Measurements from ENCODE around the gene PGLYRP3.
"Not testable (repeated sequence)": the region's sequence is repeated elsewhere in the genome, so short reads cannot be mapped to it uniquely, and the experiment has no call there.

Gene PGLYRP3

GRCh38 chr1:153339802-153340201 is 27.1 kb upstream of the PGLYRP3 start:
- no peak for DNase-seq (ENCODE audit: low spot score)
- no peak overlapping the region for H3K27ac ChIP-seq
- no peak for TF ChIP-seq CTCF (conservative IDR thresholded peaks at IDR 0.05; ENCODE audit: low read depth)
- POLR2A ChIA-PET (ENCODE audit: low non-redundant PET), result no interaction called here
- CTCF ChIA-PET, result interaction anchor here (0.6 kb wide), 1 partner anchor 172 kb away, joined by 5 read pairs; no protein-coding TSS in a partner anchor

DNA sequence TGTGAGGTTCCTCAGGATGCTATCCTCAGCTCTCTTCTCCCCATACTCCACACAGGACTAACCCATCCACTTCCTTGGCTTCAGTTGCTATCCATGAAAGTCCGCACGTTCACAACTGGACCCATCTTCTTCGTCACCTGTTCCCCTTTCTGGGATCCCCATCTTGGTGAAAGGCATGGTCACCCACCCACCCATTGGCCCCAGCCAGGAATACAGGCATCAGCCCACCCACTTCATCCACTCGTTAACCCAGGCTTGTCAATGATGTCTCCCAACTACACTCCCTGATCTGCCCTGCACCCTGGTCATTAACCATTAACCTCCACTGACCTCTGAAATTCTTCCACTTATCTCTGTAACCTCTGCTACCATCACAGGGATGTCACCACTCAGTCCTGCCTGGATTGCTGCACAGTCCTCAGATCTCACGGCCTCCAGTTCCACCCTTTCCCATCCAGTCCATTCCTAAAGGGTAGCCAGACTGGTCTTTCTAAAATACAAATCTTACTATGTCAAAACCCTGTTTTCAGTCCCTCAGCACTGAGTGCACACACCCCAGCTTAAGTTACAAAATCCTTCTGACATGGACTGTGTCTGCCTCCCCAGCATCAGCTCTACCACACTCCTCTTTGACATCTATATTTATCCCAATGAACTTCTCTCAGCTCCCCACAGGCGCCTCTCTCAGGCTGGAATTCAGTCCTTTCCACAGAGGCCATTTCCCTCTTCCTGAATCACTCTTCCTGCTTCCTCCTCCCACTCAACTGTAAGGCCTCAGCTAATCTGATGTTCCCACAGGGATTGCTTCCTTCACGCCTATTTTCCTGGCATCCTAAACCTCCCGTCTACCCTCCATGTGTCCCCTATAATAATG is 25.5 kb upstream of the PGLYRP3 start:
- no peak overlapping the region for H3K27ac ChIP-seq
- CTCF ChIA-PET, result interaction anchor here (0.6 to 1.0 kb wide), 2 partner anchors 16 to 468 kb away, joined by 3 read pairs; no protein-coding TSS in a partner anchor
- no peak for TF ChIP-seq CTCF (conservative IDR thresholded peaks at IDR 0.05; ENCODE audit: low read depth)
- POLR2A ChIA-PET (ENCODE audit: low non-redundant PET), result no interaction called here
- DNase-seq (ENCODE audit: low spot score), result no peak

DNA sequence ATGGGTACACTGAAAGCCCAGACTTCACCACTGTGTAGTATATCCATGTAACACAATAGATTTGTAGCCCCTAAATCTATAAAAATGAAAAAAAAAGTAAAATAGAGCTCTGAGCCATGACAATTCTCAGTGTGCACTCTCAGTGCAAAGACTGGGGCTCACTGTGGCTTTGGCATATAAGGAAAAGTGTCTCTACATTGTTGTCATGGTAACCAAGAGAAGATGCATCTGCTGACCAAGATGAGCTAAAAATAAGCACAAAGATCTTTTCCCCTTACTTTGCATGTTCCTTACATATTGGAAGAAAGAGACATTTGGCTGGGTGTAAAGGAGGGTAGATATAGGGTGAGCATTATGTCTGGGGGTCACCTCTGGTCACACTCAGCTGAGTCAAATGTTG is 23.9 kb upstream of the PGLYRP3 start:
- TF ChIP-seq CTCF (conservative IDR thresholded peaks at IDR 0.05; ENCODE audit: low read depth), result no peak
- CTCF ChIA-PET, result no interaction called here
- POLR2A ChIA-PET (ENCODE audit: low non-redundant PET), result no interaction called here
- no peak overlapping the region for H3K27ac ChIP-seq
- DNase-seq (ENCODE audit: low spot score), result no peak

DNA sequence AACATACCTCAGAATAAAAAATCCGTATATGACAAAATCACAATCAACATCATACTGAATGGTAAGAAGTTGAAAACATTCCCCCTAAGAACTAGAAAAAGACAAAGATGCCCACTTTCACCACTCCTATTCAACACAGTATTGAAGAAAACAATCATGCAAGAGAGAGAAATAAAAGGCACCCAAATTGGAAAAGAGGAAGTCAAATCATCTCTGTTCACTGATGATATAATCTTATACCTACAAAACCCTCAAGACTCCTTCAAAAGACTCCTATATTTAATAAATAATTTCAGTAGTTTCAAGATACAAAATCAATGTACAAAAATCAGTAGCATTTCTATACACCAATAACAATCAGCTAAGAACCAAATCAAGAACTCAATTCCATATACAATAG is 21.1 kb upstream of the PGLYRP3 start:
- ChIA-PET POLR2A (ENCODE audit: low non-redundant PET) (no interaction called here), CTCF (no interaction called here)
- TF ChIP-seq CTCF (conservative IDR thresholded peaks at IDR 0.05; ENCODE audit: low read depth), result no peak
- H3K27ac ChIP-seq, result no peak overlapping the region
- DNase-seq (ENCODE audit: low spot score), result no peak

GRCh38 chr1:153324912-153325311 is 12.2 kb upstream of the PGLYRP3 start:
- no peak overlapping the region for H3K27ac ChIP-seq
- no peak for DNase-seq (ENCODE audit: low spot score)
- POLR2A ChIA-PET (ENCODE audit: low non-redundant PET), result no interaction called here
- TF ChIP-seq CTCF (conservative IDR thresholded peaks at IDR 0.05; ENCODE audit: low read depth), result no peak
- CTCF ChIA-PET, result no interaction called here

- CTCF ChIA-PET, result no interaction called here
- no peak for TF ChIP-seq CTCF (conservative IDR thresholded peaks at IDR 0.05; ENCODE audit: low read depth)
- no peak overlapping the region for H3K27ac ChIP-seq
- DNase-seq (ENCODE audit: low spot score), result no peak
- POLR2A ChIA-PET (ENCODE audit: low non-redundant PET), result no interaction called here
Measured at GRCh38 chr1:153322568-153322967, 9.8 kb upstream of the PGLYRP3 start.

DNA sequence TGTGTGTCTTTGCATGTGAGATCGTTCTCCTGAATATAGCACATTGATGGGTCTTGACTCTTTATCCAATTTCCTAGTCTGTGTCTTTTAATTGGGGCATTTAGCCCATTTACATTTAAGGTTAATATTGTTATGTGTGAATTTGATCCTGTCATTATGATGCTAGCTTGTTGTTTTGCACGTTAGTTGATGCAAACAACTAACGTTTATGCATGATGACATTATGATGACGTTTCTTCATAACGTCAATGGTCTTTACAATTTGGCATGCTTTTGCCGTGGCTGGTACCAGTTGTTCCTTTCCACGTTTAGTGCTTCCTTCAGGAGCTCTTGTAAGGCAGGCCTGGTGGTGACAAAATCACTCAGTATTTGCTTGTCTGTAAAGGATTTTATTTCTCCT is 5.4 kb upstream of the PGLYRP3 start:
- CTCF ChIA-PET; DNase-seq (ENCODE audit: low spot score); POLR2A ChIA-PET (ENCODE audit: low non-redundant PET); H3K27ac ChIP-seq: not testable (repeated sequence)

- CTCF ChIA-PET; H3K27ac ChIP-seq; DNase-seq (ENCODE audit: low spot score); POLR2A ChIA-PET (ENCODE audit: low non-redundant PET): not testable (repeated sequence)
Measured at GRCh38 chr1:153316013-153316412, 3.3 kb upstream of the PGLYRP3 start.

DNA sequence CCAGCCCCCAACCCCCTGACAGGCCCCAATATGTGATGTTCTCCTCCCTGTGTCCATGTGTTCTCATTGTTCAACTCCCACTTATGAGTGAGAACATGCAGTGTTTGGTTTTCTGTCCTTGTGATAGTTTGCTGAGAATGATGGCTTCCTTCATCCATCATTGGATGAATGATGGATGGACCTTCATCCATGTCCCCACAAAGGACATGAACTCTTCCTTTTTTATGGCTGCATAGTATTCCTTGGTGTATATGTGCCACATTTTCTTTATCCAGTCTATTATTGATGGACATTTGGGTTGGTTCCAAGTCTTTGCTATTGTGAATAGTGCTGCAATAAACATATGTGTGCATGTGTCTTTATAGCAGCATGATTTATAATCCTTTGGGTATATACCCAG is 1.6 kb upstream of the PGLYRP3 start:
- DNase-seq (ENCODE audit: low spot score); POLR2A ChIA-PET (ENCODE audit: low non-redundant PET); H3K27ac ChIP-seq; CTCF ChIA-PET: not testable (repeated sequence)
